CD14-positive monocyte (primary cell): ENCODE results near the gene TOB2. TPM values are rescaled to one million over a fixed set of nuclear protein-coding genes. Genes with fewer than 3 reads are reported as not detected.

Source experiments
- DNase-seq, 3 donors: peaks; one replicate each; pipeline ENCODE4 v3.0.0-alpha.2; 2011 to 2022
- H2AFZ ChIP-seq: 2 replicates; pipeline ENCODE4 v1.6.0; 2012; ENCODE audit warnings: mild to moderate bottlenecking, low read depth, low read length, inconsistent platforms; ENCODE audit not compliant: insufficient read depth, poor library complexity, severe bottlenecking
- H3K27ac ChIP-seq, 2 donors: 1 replicate in 1 of 2; 2 replicates in 1 of 2; pipeline ENCODE4 v1.5.1; 2012 to 2013; ENCODE audit warnings: low read length in 2 of 2, control low read depth in 1 of 2, inconsistent platforms in 1 of 2, low read depth in 1 of 2, mild to moderate bottlenecking in 1 of 2
- H3K27me3 ChIP-seq, 2 donors: one replicate each; pipeline versions ENCODE4 v1.6.0 to v1.6.1; 2011 to 2013; ENCODE audit warnings: low read length in 2 of 2; ENCODE audit not compliant: control insufficient read depth in 2 of 2, insufficient read depth in 2 of 2
- H3K36me3 ChIP-seq, 2 donors: replicated peaks in 1 of 2; 1 replicate in 1 of 2; 2 replicates in 1 of 2; pipeline versions ENCODE4 v1.5.1 to v1.6.1; 2012 to 2013; ENCODE audit warnings: low read length in 2 of 2, control low read depth in 1 of 2, inconsistent platforms in 1 of 2, mild to moderate bottlenecking in 1 of 2; ENCODE audit not compliant: insufficient read depth in 2 of 2, control insufficient read depth in 1 of 2
- H3K4me1 ChIP-seq, 2 donors: 1 replicate in 1 of 2; 2 replicates in 1 of 2; pipeline versions ENCODE4 v1.5.1 to v1.6.1; 2012 to 2013; ENCODE audit warnings: low read length in 2 of 2, control low read depth in 1 of 2, inconsistent platforms in 1 of 2, mild to moderate bottlenecking in 1 of 2, moderate library complexity in 1 of 2; ENCODE audit not compliant: insufficient read depth in 2 of 2, control insufficient read depth in 1 of 2
- H3K4me2 ChIP-seq: replicated peaks from 2 replicates; pipeline ENCODE3; 2012; ENCODE audit warnings: low read length, moderate library complexity, mild to moderate bottlenecking; ENCODE audit not compliant: poor library complexity, severe bottlenecking; ENCODE audit errors: extremely low read depth
- H3K4me3 ChIP-seq, 3 experiments: fragments of 200-600 bp in 1 of 3; sonication (generic) in 1 of 3; replicated peaks in 1 of 3; 1 replicate in 2 of 3; 2 replicates in 1 of 3; pipeline ENCODE4 v1.5.1; 2011 to 2013; ENCODE audit warnings: low read length in 3 of 3, mild to moderate bottlenecking in 3 of 3, control low read depth in 2 of 3, low read depth in 2 of 3, inconsistent platforms in 1 of 3, moderate library complexity in 1 of 3
- H3K79me2 ChIP-seq: 2 replicates; pipeline ENCODE4 v1.6.0; 2012; ENCODE audit warnings: mild to moderate bottlenecking, control low read depth, inconsistent platforms, low read length, moderate library complexity; ENCODE audit not compliant: insufficient read depth
- H3K9ac ChIP-seq: 2 replicates; pipeline ENCODE4 v1.6.0; 2017; ENCODE audit warnings: low read length, mild to moderate bottlenecking; ENCODE audit not compliant: insufficient read depth, poor library complexity, severe bottlenecking
- H3K9me3 ChIP-seq, 2 donors: replicated peaks in 1 of 2; 1 replicate in 1 of 2; 2 replicates in 1 of 2; pipeline versions ENCODE4 v1.5.1 to v1.6.1; 2012 to 2013; ENCODE audit warnings: low read length in 2 of 2, control low read depth in 1 of 2; ENCODE audit not compliant: control insufficient read depth in 1 of 2, insufficient read depth in 1 of 2
- H4K20me1 ChIP-seq: 2 replicates; pipeline ENCODE4 v1.6.0; 2012; ENCODE audit warnings: mild to moderate bottlenecking, low read length, control low read depth, moderate library complexity; ENCODE audit not compliant: insufficient read depth
- H3K27ac Mint-ChIP-seq, 7 donors: one replicate each; pipeline ENCODE4 v1.8.0; 2020; ENCODE audit warnings: mild to moderate bottlenecking in 7 of 7, mixed read lengths in 7 of 7, moderate library complexity in 6 of 7, inconsistent platforms in 2 of 7
- H3K27me3 Mint-ChIP-seq, 3 donors: one replicate each; pipeline ENCODE4 v1.8.0; 2021 to 2022; ENCODE audit warnings: low read depth in 3 of 3, mild to moderate bottlenecking in 3 of 3, mixed read lengths in 3 of 3, moderate library complexity in 3 of 3, inconsistent platforms in 1 of 3
- H3K36me3 Mint-ChIP-seq, 2 donors: one replicate each; pipeline ENCODE4 v1.8.0; 2020; ENCODE audit warnings: mixed read lengths in 2 of 2, inconsistent platforms in 1 of 2, mild to moderate bottlenecking in 1 of 2
- H3K4me1 Mint-ChIP-seq: one replicate; pipeline ENCODE4 v1.8.0; 2020; ENCODE audit warnings: mild to moderate bottlenecking, mixed read lengths
- H3K4me3 Mint-ChIP-seq, 2 donors: one replicate each; pipeline ENCODE4 v1.8.0; 2020; ENCODE audit warnings: mild to moderate bottlenecking in 2 of 2, mixed read lengths in 2 of 2, moderate library complexity in 1 of 2
- H3K9me3 Mint-ChIP-seq, 7 donors: one replicate each; pipeline ENCODE4 v1.8.0; 2020 to 2022; ENCODE audit warnings: mixed read lengths in 7 of 7, mild to moderate bottlenecking in 6 of 7, moderate library complexity in 6 of 7, inconsistent platforms in 2 of 7
- CTCF ChIP-seq: fragments of 200-600 bp; IDR thresholded peaks from one replicate; pipeline ENCODE4 v1.8.0; 2022; ENCODE audit warnings: antibody characterized with exemption, mild to moderate bottlenecking
- WGBS: methylation state at CpG from one replicate; pipeline ENCODE4 v1.1.5; 2013; ENCODE audit warnings: missing lambda C conversion rate; ENCODE audit not compliant: insufficient coverage; 5-methylcytosine and 5-hydroxymethylcytosine counted together
- intact Hi-C, 2 donors: fragments of 100-400 bp; cut with micrococcal nuclease; formaldehyde crosslinking; loops; one replicate each; pipeline versions ENCODE4 v1.15.0 to v1.15.1; 2023
- polyA plus RNA-seq, 3 donors: library from polyadenylated mRNA; depleted of rRNA in 1 of 3; unstranded in 2 of 3; stranded (reverse) in 1 of 3; fragments of 300-500 nt in 2 of 3; fragments of >200 nt in 1 of 3; fragmentation: Illumina TruSeq in 2 of 3; gene quantifications; 1 replicate in 2 of 3; 2 replicates in 1 of 3; pipeline ENCODE4 v1.2.3, GENCODE V29; 2012 to 2021

Gene TOB2
- polyA plus RNA-seq, 3 donors: 7.0 to 40.4 (median 11.5) TPM

- Histone ChIP-seq H3K9ac (no peak overlapping the region), H3K79me2 (peaks cover 99% of the 10 kb centered on the region), H2AFZ (no peak overlapping the region), H3K4me2 (no peak overlapping the region), H3K36me3 (peaks cover 6 to 38% of the 10 kb centered on the region in 2 donors), H4K20me1 (peaks cover 91% of the 10 kb centered on the region), H3K27ac (no peak overlapping the region), H3K27me3 (no peaks in the 10 kb centered on the region), H3K9me3 (no peaks in the 10 kb centered on the region), H3K4me3 (no peak overlapping the region), H3K4me1 (peaks cover 7 to 10% of the 10 kb centered on the region in 2 donors)
- Mint-ChIP-seq H3K27me3 (no peaks in the 10 kb centered on the region), H3K4me3 (no peak overlapping the region), H3K9me3 (no peaks in the 10 kb centered on the region), H3K27ac (peak overlapping the region in 1 of 7 donors; percentile 9), H3K36me3 (peaks cover 9 to 34% of the 10 kb centered on the region in 2 donors), H3K4me1 (peaks cover 34% of the 10 kb centered on the region)
- intact Hi-C loops: no loop called here
- DNase-seq: no peak
- 75% methylated on average over 2 of the region's 7 CpGs for WGBS
- TF ChIP-seq CTCF: no peak
Observed at GRCh38 chr22:41480397-41480735, 33.8 kb upstream of the TOB2 start.

- no peak overlapping the region for H2AFZ ChIP-seq
- H3K4me1 ChIP-seq: peaks cover 5 to 10% of the 10 kb centered on the region in 2 donors
- H3K9me3 ChIP-seq: no peaks in the 10 kb centered on the region
- intact Hi-C loops: loop anchor here in 1 of 2 donors (10.0 kb wide), 1 partner anchor 145 kb away; the partner anchor contains the start of genes DESI1 and XRCC6
- H3K9me3 Mint-ChIP-seq: no peaks in the 10 kb centered on the region
- DNase-seq: no peak
- H3K27me3 Mint-ChIP-seq: no peaks in the 10 kb centered on the region
- no peak overlapping the region for H3K27ac ChIP-seq
- WGBS: 96% methylated on average over 5 of the region's 6 CpGs
- no peak overlapping the region for H3K4me2 ChIP-seq
- H3K4me3 Mint-ChIP-seq: no peak overlapping the region
- peaks cover 99% of the 10 kb centered on the region for H3K79me2 ChIP-seq
- no peaks in the 10 kb centered on the region for H3K27me3 ChIP-seq
- H3K36me3 ChIP-seq: peaks cover 6 to 38% of the 10 kb centered on the region in 2 donors
- H3K4me1 Mint-ChIP-seq: peaks cover 30% of the 10 kb centered on the region
- peaks cover 91% of the 10 kb centered on the region for H4K20me1 ChIP-seq
- TF ChIP-seq CTCF: no peak
- H3K4me3 ChIP-seq: no peak overlapping the region
- peak overlapping the region in 2 of 7 donors; percentile 8 to 44 for H3K27ac Mint-ChIP-seq
- H3K9ac ChIP-seq: no peak overlapping the region
- H3K36me3 Mint-ChIP-seq: peaks cover 9 to 30% of the 10 kb centered on the region in 2 donors
Observed at GRCh38 chr22:41479671-41480396, 33.2 kb upstream of the TOB2 start.
